ENCODE measurements around the gene FGFR2.

Gene FGFR2

GRCh38 chr10:121539786-121540185 is 58.5 kb downstream of the FGFR2 start:
- no peak overlapping the region for H3K9ac ChIP-seq (ENCODE audit: low read depth, low read length)
- no peaks in the 10 kb centered on the region for H3K9me3 ChIP-seq (ENCODE audit: control insufficient read depth, insufficient read depth, low read length)
- H3K36me3 ChIP-seq (ENCODE audit: insufficient read depth, low read length): peaks cover 20% of the 10 kb centered on the region; the same call in 1 of the 2 replicates
- peaks cover 31% of the 10 kb centered on the region for H3K4me1 ChIP-seq (ENCODE audit: insufficient read depth, low read length)

DNA sequence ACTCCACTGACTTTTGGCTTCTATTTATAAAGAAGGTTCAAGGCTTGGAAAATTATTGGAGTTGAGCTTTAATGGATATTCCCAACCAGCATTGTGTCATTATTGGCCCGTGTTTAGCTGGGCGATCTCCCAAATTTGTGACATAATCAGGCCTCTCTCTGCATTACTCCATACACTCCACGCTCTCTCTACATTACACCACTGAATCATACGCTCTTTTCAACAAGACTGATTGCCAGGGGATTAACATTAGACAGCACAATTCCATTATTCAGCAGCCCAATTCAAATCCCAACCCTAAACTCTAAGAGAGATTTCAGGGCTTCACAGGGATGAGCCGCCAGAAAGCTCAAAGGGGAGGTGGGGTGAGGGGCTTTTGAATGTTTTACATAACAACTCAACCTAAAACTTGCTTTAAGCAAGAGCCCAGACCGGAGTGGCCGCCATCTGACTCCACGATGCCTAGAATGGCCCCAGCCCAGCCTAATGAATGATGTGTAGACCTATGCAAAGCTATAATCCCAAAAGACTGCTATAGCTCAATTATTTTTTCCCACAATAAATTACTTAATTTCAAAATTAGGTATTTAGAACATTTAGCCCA is 61.8 kb downstream of the FGFR2 start:
- H3K4me1 ChIP-seq (ENCODE audit: insufficient read depth, low read length): peaks cover 11% of the 10 kb centered on the region
- peaks cover 17% of the 10 kb centered on the region; the same call in 1 of the 2 replicates for H3K36me3 ChIP-seq (ENCODE audit: insufficient read depth, low read length)
- H3K9ac ChIP-seq (ENCODE audit: low read depth, low read length): no peak overlapping the region
- H3K9me3 ChIP-seq (ENCODE audit: control insufficient read depth, insufficient read depth, low read length): no peaks in the 10 kb centered on the region

- H3K9ac ChIP-seq (ENCODE audit: low read depth, low read length): no peak overlapping the region
- H3K4me1 ChIP-seq (ENCODE audit: insufficient read depth, low read length): peaks cover 2% of the 10 kb centered on the region
- H3K36me3 ChIP-seq (ENCODE audit: insufficient read depth, low read length): peaks cover 17% of the 10 kb centered on the region; the same call in 1 of the 2 replicates
- H3K9me3 ChIP-seq (ENCODE audit: control insufficient read depth, insufficient read depth, low read length): no peaks in the 10 kb centered on the region
These were observed 62.9 kb downstream of the FGFR2 start for GRCh38 chr10:121535381-121535780.

GRCh38 chr10:121532292-121532864 is 65.9 kb downstream of the FGFR2 start:
- Histone ChIP-seq H3K9ac (ENCODE audit: low read depth, low read length) (no peak overlapping the region), H3K4me1 (ENCODE audit: insufficient read depth, low read length) (no peaks in the 10 kb centered on the region; the same call in 1 of the 2 replicates), H3K36me3 (ENCODE audit: insufficient read depth, low read length) (peaks cover 9% of the 10 kb centered on the region; the same call in 1 of the 2 replicates), H3K9me3 (ENCODE audit: control insufficient read depth, insufficient read depth, low read length) (no peaks in the 10 kb centered on the region)

DNA sequence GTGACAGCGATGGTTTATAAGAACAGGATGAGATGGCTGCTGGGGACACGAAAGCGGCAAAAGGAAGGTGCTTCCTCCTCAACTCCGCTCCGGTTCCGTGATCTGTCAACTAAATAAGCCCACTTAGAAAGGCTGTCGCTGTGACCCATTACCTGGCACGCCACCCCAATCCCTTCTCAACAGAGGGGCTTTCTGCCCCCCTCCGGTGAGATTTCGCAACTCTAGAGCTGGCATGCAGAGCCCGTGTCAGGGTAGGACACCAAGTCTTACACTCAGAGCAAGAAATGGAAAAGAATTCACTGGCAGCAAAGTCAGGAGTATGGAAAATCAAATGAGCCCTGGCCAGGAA is 66.4 kb downstream of the FGFR2 start:
- Histone ChIP-seq H3K36me3 (ENCODE audit: insufficient read depth, low read length) (peaks cover 9% of the 10 kb centered on the region; the same call in 1 of the 2 replicates), H3K9me3 (ENCODE audit: control insufficient read depth, insufficient read depth, low read length) (no peaks in the 10 kb centered on the region), H3K9ac (ENCODE audit: low read depth, low read length) (no peak overlapping the region), H3K4me1 (ENCODE audit: insufficient read depth, low read length) (no peaks in the 10 kb centered on the region; the same call in 1 of the 2 replicates)

DNA sequence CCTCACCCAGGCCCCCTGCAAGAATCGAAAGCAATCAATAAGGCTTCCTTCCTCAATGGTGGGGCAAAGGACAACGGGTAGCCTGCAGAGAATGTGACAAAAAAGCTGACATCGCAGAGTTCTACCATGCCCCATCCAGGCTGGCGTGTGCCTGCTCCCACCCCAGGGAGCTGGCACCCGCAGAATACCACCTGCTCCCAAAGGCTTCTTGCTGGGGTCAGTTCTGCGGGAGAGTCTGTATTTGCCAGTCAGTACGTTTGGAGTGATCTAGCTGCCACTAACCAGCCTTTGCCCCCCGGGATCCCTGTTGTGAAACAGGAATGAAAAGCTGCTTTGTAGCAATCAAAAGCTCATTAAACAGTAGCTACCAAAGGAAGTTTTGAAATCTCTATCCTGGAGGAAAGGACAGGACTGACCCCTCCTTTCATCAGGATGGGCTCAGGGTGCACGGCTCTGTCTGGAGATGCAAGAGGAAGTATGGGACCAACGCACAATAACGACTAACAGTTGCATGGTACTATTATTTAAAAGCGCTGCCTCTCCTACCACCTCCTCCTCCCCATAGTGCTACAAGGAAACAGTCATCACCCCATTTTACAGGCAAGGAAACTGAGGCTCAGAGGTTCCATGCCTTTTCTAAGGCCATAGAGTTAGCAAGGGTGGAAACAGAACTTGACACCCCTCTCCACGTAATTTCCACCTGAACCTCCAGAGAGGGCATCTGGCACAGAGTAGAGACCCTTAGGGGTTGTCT is 67.0 kb downstream of the FGFR2 start:
- Histone ChIP-seq H3K4me1 (ENCODE audit: insufficient read depth, low read length) (no peaks in the 10 kb centered on the region), H3K9me3 (ENCODE audit: control insufficient read depth, insufficient read depth, low read length) (no peaks in the 10 kb centered on the region), H3K36me3 (ENCODE audit: insufficient read depth, low read length) (peaks cover 9% of the 10 kb centered on the region; the same call in 1 of the 2 replicates), H3K9ac (ENCODE audit: low read depth, low read length) (no peak overlapping the region)

- H3K9me3 ChIP-seq (ENCODE audit: control insufficient read depth, insufficient read depth, low read length): no peaks in the 10 kb centered on the region
- H3K36me3 ChIP-seq (ENCODE audit: insufficient read depth, low read length): peaks cover 7% of the 10 kb centered on the region; the same call in 1 of the 2 replicates
- no peak overlapping the region for H3K9ac ChIP-seq (ENCODE audit: low read depth, low read length)
- H3K4me1 ChIP-seq (ENCODE audit: insufficient read depth, low read length): no peaks in the 10 kb centered on the region
These were observed 67.7 kb downstream of the FGFR2 start for GRCh38 chr10:121530481-121531075.

DNA sequence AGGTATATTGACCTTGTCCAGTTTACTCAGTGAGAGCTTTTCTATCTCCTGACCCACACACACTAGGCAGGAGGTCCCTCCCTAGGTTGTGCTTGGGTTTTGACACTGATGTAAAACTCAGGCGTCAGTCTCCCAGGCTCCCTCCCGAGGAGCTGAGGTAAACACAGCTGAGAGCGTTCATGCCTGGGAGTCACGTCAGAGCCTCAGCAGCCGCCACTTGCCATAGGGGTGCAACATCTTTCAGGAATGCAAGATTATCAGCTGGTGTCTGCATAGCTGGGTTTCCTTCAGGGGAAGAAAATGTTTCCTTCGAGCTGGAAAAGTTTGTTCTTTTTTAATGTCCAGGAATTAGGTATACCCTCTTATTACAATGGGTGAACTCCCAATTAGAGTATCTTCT is 70.6 kb downstream of the FGFR2 start:
- Histone ChIP-seq H3K9me3 (ENCODE audit: control insufficient read depth, insufficient read depth, low read length) (no peaks in the 10 kb centered on the region), H3K36me3 (ENCODE audit: insufficient read depth, low read length) (peaks cover 7% of the 10 kb centered on the region; the same call in 1 of the 2 replicates), H3K4me1 (ENCODE audit: insufficient read depth, low read length) (no peaks in the 10 kb centered on the region), H3K9ac (ENCODE audit: low read depth, low read length) (no peak overlapping the region)

DNA sequence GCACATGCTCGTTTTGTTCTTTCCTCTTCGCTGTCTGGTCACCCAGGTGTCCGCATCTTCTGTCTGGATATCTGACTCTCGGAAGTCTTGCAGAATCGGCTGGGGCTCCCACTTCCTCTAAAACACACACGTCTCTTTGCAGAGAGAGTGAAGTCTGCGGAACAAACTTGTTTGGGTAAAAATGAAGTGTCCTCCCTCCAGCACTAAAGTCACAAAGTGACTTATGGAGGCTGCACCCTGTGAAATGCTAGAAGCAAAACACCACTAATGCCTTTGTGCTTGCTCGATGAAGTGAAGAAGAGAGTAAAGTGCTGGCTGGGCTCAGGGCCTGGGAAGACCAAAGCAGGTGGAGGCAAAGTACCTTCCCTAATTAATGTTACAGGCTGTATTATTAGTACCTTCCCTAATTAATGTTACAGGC is 71.4 kb downstream of the FGFR2 start:
- Histone ChIP-seq H3K36me3 (ENCODE audit: insufficient read depth, low read length) (peaks cover 12% of the 10 kb centered on the region; the same call in 1 of the 2 replicates), H3K9ac (ENCODE audit: low read depth, low read length) (no peak overlapping the region), H3K9me3 (ENCODE audit: control insufficient read depth, insufficient read depth, low read length) (no peaks in the 10 kb centered on the region), H3K4me1 (ENCODE audit: insufficient read depth, low read length) (no peaks in the 10 kb centered on the region)

GRCh38 chr10:121526135-121526790 is 72.0 kb downstream of the FGFR2 start:
- Histone ChIP-seq H3K4me1 (ENCODE audit: insufficient read depth, low read length) (no peaks in the 10 kb centered on the region), H3K9ac (ENCODE audit: low read depth, low read length) (no peak overlapping the region), H3K9me3 (ENCODE audit: control insufficient read depth, insufficient read depth, low read length) (no peaks in the 10 kb centered on the region), H3K36me3 (ENCODE audit: insufficient read depth, low read length) (peaks cover 13% of the 10 kb centered on the region; the same call in 1 of the 2 replicates)

DNA sequence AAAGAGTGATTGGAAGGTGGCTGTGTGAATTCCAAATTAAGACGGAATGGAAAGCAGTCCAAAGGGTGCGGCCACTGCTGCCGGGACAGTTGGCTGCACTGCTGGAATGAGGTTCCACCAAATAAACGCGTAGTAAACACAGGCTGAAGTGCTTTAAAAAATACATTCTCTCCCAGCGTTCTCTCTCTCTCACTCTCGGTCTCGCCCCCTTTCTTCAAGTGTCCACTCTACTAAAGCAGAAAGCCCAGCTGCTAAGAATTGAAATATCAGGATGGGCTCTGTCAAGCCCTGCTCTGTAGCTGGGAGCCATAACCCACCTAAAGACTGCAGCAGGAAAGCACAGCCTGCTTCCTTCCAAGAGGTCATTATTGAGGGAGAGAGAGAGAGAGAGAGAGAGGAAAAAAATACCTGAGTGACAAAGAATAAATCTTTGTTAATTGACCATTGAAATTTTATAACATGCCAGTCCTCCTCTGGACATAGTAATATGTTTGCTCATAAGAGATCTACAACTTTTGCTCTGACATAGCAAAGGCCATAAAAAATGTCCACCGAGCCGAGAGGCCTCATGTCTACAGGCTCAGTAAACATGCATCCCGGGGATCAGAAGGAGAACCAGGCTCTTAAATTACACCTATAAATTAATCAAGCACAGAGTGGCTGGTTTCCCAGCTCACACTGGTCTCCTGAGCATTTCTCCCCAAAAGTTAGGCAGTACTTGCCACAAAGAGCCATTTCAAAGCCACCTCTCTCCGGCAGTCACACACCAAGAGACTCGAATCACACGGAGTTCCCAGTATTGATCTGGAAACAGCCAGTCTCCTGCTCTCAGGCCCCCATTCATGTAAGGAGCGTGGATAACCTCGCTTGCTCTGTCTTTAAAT is 72.8 kb downstream of the FGFR2 start:
- H3K4me1 ChIP-seq (ENCODE audit: insufficient read depth, low read length): no peaks in the 10 kb centered on the region
- H3K9me3 ChIP-seq (ENCODE audit: control insufficient read depth, insufficient read depth, low read length): no peaks in the 10 kb centered on the region
- peaks cover 13% of the 10 kb centered on the region; the same call in 1 of the 2 replicates for H3K36me3 ChIP-seq (ENCODE audit: insufficient read depth, low read length)
- H3K9ac ChIP-seq (ENCODE audit: low read depth, low read length): no peak overlapping the region

- H3K9me3 ChIP-seq (ENCODE audit: control insufficient read depth, insufficient read depth, low read length): no peaks in the 10 kb centered on the region
- H3K36me3 ChIP-seq (ENCODE audit: insufficient read depth, low read length): peaks cover 16% of the 10 kb centered on the region
- no peak overlapping the region for H3K9ac ChIP-seq (ENCODE audit: low read depth, low read length)
- H3K4me1 ChIP-seq (ENCODE audit: insufficient read depth, low read length): no peaks in the 10 kb centered on the region
These were observed 74.0 kb downstream of the FGFR2 start for GRCh38 chr10:121524157-121524817.

- Histone ChIP-seq H3K9ac (ENCODE audit: low read depth, low read length) (no peak overlapping the region), H3K36me3 (ENCODE audit: insufficient read depth, low read length) (peaks cover 16% of the 10 kb centered on the region), H3K9me3 (ENCODE audit: control insufficient read depth, insufficient read depth, low read length) (no peaks in the 10 kb centered on the region), H3K4me1 (ENCODE audit: insufficient read depth, low read length) (no peaks in the 10 kb centered on the region)
These were observed 75.4 kb downstream of the FGFR2 start for GRCh38 chr10:121522831-121523230.
